Ramos (cell line): ENCODE measurements around the gene ZNF586.
"Not testable (repeated sequence)": the region's sequence is repeated elsewhere in the genome, so short reads cannot be mapped to it uniquely, and the experiment has no call there.

Source experiments
- in situ Hi-C: fragments of 300-500 bp; cut with MboI; formaldehyde crosslinking; loops from one replicate; pipeline ENCODE4 v1.14.3; 2022; ENCODE audit warnings: low sequenced_read_pairs; ENCODE audit not compliant: unreplicated experiment

Gene ZNF586

GRCh38 chr19:57769345-57770131 lies at the start of gene ZNF586:
Gene ZNF586, plus strand, starts transcription at chr19:57769676. Its CDS starts 167 bp downstream, at chr19:57769843.
- in situ Hi-C loops, result no loop called here

- in situ Hi-C loops, result no loop called here
Measured at GRCh38 chr19:57719901-57720519, 49.5 kb upstream of the ZNF586 start.

GRCh38 chr19:57720878-57721277 lies 48.6 kb upstream of the ZNF586 start:
- in situ Hi-C loops, result no loop called here

- in situ Hi-C loops, result not testable (repeated sequence)
Measured at GRCh38 chr19:57738320-57738719, 31.2 kb upstream of the ZNF586 start.

- in situ Hi-C loops, result not testable (repeated sequence)
Measured at GRCh38 chr19:57738770-57739169, 30.7 kb upstream of the ZNF586 start.

- in situ Hi-C loops, result no loop called here
Measured at GRCh38 chr19:57746580-57747471, 22.6 kb upstream of the ZNF586 start, which contains the start of gene ZNF776. Gene ZNF776, plus strand, starts transcription at chr19:57746815. Its CDS starts 244 bp downstream, at chr19:57747059.

GRCh38 chr19:57747472-57747807 lies 22.0 kb upstream of the ZNF586 start:
- in situ Hi-C loops, result no loop called here

GRCh38 chr19:57748029-57748428 lies 21.4 kb upstream of the ZNF586 start:
- in situ Hi-C loops, result no loop called here

GRCh38 chr19:57754091-57754673 lies 15.3 kb upstream of the ZNF586 start:
- in situ Hi-C loops, result no loop called here

GRCh38 chr19:57755031-57755430 lies 14.4 kb upstream of the ZNF586 start:
- in situ Hi-C loops, result no loop called here

GRCh38 chr19:57757941-57758340 lies 11.5 kb upstream of the ZNF586 start:
- in situ Hi-C loops, result no loop called here

- in situ Hi-C loops, result no loop called here
Measured at GRCh38 chr19:57759096-57759495, 10.4 kb upstream of the ZNF586 start.

- in situ Hi-C loops, result no loop called here
Measured at GRCh38 chr19:57771417-57771816, 1.9 kb downstream of the ZNF586 start.

GRCh38 chr19:57773488-57773887 lies 4.0 kb downstream of the ZNF586 start:
- in situ Hi-C loops, result no loop called here

GRCh38 chr19:57776764-57777296 lies 7.4 kb downstream of the ZNF586 start:
- in situ Hi-C loops, result no loop called here

- in situ Hi-C loops, result no loop called here
Measured at GRCh38 chr19:57778336-57778735, 8.9 kb downstream of the ZNF586 start.

GRCh38 chr19:57779220-57779845 lies 9.9 kb downstream of the ZNF586 start:
- in situ Hi-C loops, result no loop called here

GRCh38 chr19:57786286-57786685 lies 16.8 kb downstream of the ZNF586 start:
- in situ Hi-C loops, result no loop called here

- in situ Hi-C loops, result no loop called here
Measured at GRCh38 chr19:57786906-57787305, 17.4 kb downstream of the ZNF586 start.
